K562 (cell line): ENCODE data around the gene RTL10. TPM values are rescaled to one million over a fixed set of nuclear protein-coding genes. Genes with fewer than 3 reads are reported as not detected.

Experiments
- BRD9 ChIP-seq: fragments of 450-650 bp; IDR thresholded peaks from 2 replicates; pipeline ENCODE4 v1.6.1; 2018; ENCODE audit warnings: low read depth; ENCODE audit not compliant: partially characterized antibody
- CHD2 ChIP-seq: IDR thresholded peaks from 2 replicates; pipeline ENCODE4 v1.6.1; 2011; ENCODE audit warnings: low read depth, low read length
- CXXC5 ChIP-seq: fragments of 250-450 bp; sonication (Bioruptor Pico); IDR thresholded peaks from 2 replicates; pipeline ENCODE4 v1.8.0; 2022; ENCODE audit warnings: inconsistent platforms, mild to moderate bottlenecking, moderate library complexity
- EZH2 ChIP-seq: IDR thresholded peaks from 2 replicates; pipeline ENCODE4 v1.6.1; 2012; ENCODE audit warnings: low read depth, mild to moderate bottlenecking, inconsistent platforms, low read length, borderline replicate concordance
- GABPB2 ChIP-seq: fragments of 250-450 bp; sonication (Bioruptor Pico); conservative IDR thresholded peaks from 2 replicates; pipeline ENCODE4 v1.5.1; 2021; ENCODE audit warnings: mild to moderate bottlenecking
- KDM2B ChIP-seq: fragments of 250-450 bp; sonication (Bioruptor Pico); IDR thresholded peaks from 2 replicates; pipeline ENCODE4 v1.8.0; 2021; ENCODE audit warnings: mild to moderate bottlenecking, moderate library complexity
- MECOM ChIP-seq: fragments of 250-450 bp; sonication (Bioruptor Pico); IDR thresholded peaks from 2 replicates; pipeline ENCODE4 v1.8.0; 2022; ENCODE audit warnings: inconsistent platforms
- NCOA1 ChIP-seq: fragments of 450-650 bp; IDR thresholded peaks from 2 replicates; pipeline ENCODE4 v1.6.1; 2016; ENCODE audit warnings: low read depth
- NFYB ChIP-seq: IDR thresholded peaks from 2 replicates; pipeline ENCODE4 v1.6.1; 2011; ENCODE audit warnings: mild to moderate bottlenecking, moderate library complexity; ENCODE audit not compliant: insufficient read length; ENCODE audit errors: extremely low read depth
- NUFIP1 ChIP-seq: fragments of 450-650 bp; IDR thresholded peaks from 2 replicates; pipeline ENCODE4 v1.6.1; 2018; ENCODE audit not compliant: partially characterized antibody
- PHF8 ChIP-seq: fragments of 200-600 bp; sonication (generic); IDR thresholded peaks from 2 replicates; pipeline ENCODE4 v1.6.1; 2012; ENCODE audit warnings: mixed run types, mild to moderate bottlenecking, inconsistent platforms, low read length, moderate library complexity, borderline replicate concordance
- RBFOX2 ChIP-seq: fragments of 200-400 bp; formaldehyde crosslinking; IDR thresholded peaks from 2 replicates; pipeline ENCODE4 v1.6.1; 2017; ENCODE audit warnings: low read depth, mild to moderate bottlenecking, low read length, moderate library complexity
- RBM17 ChIP-seq: fragments of 200-400 bp; formaldehyde crosslinking; IDR thresholded peaks from 2 replicates; pipeline ENCODE4 v1.6.1; 2017; ENCODE audit warnings: low read depth, mild to moderate bottlenecking, low read length, borderline replicate concordance
- TGIF2 ChIP-seq: sonication (generic); formaldehyde crosslinking; IDR thresholded peaks from 2 replicates; pipeline ENCODE4 v1.8.1; 2022; ENCODE audit warnings: mild to moderate bottlenecking, missing genetic modification reagents, moderate library complexity
- TRIM25 ChIP-seq: fragments of 450-650 bp; IDR thresholded peaks from 2 replicates; pipeline ENCODE4 v1.7.0; 2016; ENCODE audit warnings: borderline replicate concordance
- ZNF174 ChIP-seq: fragments of 250-450 bp; sonication (Bioruptor Pico); IDR thresholded peaks from 2 replicates; pipeline ENCODE4 v1.4.0; 2020; ENCODE audit warnings: mild to moderate bottlenecking
- ZNF184 ChIP-seq: sonication (generic); formaldehyde crosslinking; IDR thresholded peaks from 2 replicates; pipeline ENCODE4 v1.5.0; 2020; ENCODE audit warnings: missing genetic modification reagents
- ZNF263 ChIP-seq: sonication (generic); formaldehyde crosslinking; IDR thresholded peaks from 2 replicates; pipeline ENCODE4 v1.8.0; 2022; ENCODE audit warnings: mild to moderate bottlenecking, missing genetic modification reagents, borderline replicate concordance
- ZNF77 ChIP-seq: fragments of 250-450 bp; sonication (Bioruptor Pico); IDR thresholded peaks from 2 replicates; pipeline ENCODE4 v1.5.0; 2020
- ZNF785 ChIP-seq: fragments of 250-450 bp; sonication (Bioruptor Pico); IDR thresholded peaks from 2 replicates; pipeline ENCODE4 v1.4.0; 2020; ENCODE audit warnings: mild to moderate bottlenecking
- polyA plus RNA-seq, 8 experiments: library from polyadenylated mRNA; depleted of rRNA in 4 of 8; stranded (reverse) in 5 of 8; unstranded in 3 of 8; fragments of >200 nt; fragmentation: Nextera tagmentation in 2 of 8; fragmentation: Illumina TruSeq in 1 of 8; extraction: Ambion mirVana in 2 of 8; extraction: Trizol in 1 of 8; gene quantifications; 2 replicates each; pipeline versions ENCODE4 v1.2.1 to v1.2.3, GENCODE V29; 2011 to 2014; ENCODE audit warnings: inconsistent platforms in 1 of 8, missing spikeins in 1 of 8
- total RNA-seq, 7 experiments: library from RNA; depleted of rRNA in 6 of 7; stranded (reverse); fragments of >200 nt in 6 of 7; fragmentation: Illumina TruSeq in 2 of 7; extraction: Trizol in 2 of 7; gene quantifications; 2 replicates each; pipeline versions ENCODE4 v1.2.1 to v1.2.3, GENCODE V29; 2011 to 2021; ENCODE audit warnings: low replicate concordance in 1 of 7
- TF ChIP-seq, protein P1 (sequence below), 2 experiments: fragments of 450-650 bp; IDR thresholded peaks; 2 replicates each; pipeline ENCODE4 v1.6.1; 2016
- TF ChIP-seq, protein P2 (sequence below): fragments of 250-450 bp; sonication (Bioruptor Pico); IDR thresholded peaks from 2 replicates; pipeline ENCODE4 v1.5.0; 2021; ENCODE audit warnings: mild to moderate bottlenecking, moderate library complexity
- TF ChIP-seq, protein P3 (sequence below): IDR thresholded peaks from 2 replicates; pipeline ENCODE4 v1.6.1; 2012; ENCODE audit warnings: low read depth, low read length, improper control_type of control experiment, borderline replicate concordance

Gene RTL10
- total and polyA plus RNA-seq, 9 of the 15 experiments (the other 6 are each of a cell fraction or from before 2014, with no cell fraction given), result 19.8 to 75.5 (median 32.5) TPM

DNA sequence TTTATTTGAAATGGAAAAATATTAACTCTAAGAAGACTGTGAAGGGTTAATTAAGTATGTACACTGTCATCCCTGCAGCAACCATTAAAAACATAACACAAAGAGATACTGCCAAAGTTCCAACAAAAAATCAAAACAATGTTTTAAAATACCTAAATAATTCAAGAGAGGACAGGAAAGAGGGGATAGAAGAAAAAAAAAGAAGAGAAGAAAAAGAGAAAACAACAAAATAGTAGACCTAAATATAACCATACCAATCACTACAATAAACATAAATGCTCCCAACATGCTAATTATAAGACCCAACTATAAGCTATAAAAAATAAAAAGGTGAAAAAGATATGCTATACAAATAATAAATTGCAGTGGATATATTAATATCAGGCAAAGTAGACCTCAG lies 20.1 kb downstream of the RTL10 start (continued):
- TF ChIP-seq MECOM (CRISPR knock-in tag), result no peak
- TF ChIP-seq NUFIP1, result no peak
- TF ChIP-seq ZNF184 (CRISPR knock-in tag), result no peak
- TF ChIP-seq ZNF263 (CRISPR knock-in tag), result no peak
- no peak for TF ChIP-seq NCOA1
- TF ChIP-seq NFYB, result no peak
- TF ChIP-seq, protein P1, sequence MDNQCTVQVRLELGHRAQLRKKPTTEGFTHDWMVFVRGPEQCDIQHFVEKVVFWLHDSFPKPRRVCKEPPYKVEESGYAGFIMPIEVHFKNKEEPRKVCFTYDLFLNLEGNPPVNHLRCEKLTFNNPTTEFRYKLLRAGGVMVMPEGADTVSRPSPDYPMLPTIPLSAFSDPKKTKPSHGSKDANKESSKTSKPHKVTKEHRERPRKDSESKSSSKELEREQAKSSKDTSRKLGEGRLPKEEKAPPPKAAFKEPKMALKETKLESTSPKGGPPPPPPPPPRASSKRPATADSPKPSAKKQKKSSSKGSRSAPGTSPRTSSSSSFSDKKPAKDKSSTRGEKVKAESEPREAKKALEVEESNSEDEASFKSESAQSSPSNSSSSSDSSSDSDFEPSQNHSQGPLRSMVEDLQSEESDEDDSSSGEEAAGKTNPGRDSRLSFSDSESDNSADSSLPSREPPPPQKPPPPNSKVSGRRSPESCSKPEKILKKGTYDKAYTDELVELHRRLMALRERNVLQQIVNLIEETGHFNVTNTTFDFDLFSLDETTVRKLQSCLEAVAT (IDR thresholded peaks at IDR 0.05), result peak in 1 of 2 experiments; percentile 37; a peak in 1 of 4 replicates
- no peak for TF ChIP-seq BRD9
- TF ChIP-seq ZNF174, result no peak
- no peak for TF ChIP-seq EZH2
- TF ChIP-seq TRIM25, result peak; percentile 88; the same call in 1 of the 2 replicates
- no peak for TF ChIP-seq RBM17
- TF ChIP-seq TGIF2 (CRISPR knock-in tag), result no peak
- no peak for TF ChIP-seq ZNF785 (CRISPR knock-in tag)
- no peak for TF ChIP-seq PHF8
- no peak for TF ChIP-seq CXXC5
- TF ChIP-seq GABPB2 (CRISPR knock-in tag), result no peak
- no peak for TF ChIP-seq ZNF77
- TF ChIP-seq KDM2B, result no peak
- no peak for TF ChIP-seq CHD2
- TF ChIP-seq, protein P2, sequence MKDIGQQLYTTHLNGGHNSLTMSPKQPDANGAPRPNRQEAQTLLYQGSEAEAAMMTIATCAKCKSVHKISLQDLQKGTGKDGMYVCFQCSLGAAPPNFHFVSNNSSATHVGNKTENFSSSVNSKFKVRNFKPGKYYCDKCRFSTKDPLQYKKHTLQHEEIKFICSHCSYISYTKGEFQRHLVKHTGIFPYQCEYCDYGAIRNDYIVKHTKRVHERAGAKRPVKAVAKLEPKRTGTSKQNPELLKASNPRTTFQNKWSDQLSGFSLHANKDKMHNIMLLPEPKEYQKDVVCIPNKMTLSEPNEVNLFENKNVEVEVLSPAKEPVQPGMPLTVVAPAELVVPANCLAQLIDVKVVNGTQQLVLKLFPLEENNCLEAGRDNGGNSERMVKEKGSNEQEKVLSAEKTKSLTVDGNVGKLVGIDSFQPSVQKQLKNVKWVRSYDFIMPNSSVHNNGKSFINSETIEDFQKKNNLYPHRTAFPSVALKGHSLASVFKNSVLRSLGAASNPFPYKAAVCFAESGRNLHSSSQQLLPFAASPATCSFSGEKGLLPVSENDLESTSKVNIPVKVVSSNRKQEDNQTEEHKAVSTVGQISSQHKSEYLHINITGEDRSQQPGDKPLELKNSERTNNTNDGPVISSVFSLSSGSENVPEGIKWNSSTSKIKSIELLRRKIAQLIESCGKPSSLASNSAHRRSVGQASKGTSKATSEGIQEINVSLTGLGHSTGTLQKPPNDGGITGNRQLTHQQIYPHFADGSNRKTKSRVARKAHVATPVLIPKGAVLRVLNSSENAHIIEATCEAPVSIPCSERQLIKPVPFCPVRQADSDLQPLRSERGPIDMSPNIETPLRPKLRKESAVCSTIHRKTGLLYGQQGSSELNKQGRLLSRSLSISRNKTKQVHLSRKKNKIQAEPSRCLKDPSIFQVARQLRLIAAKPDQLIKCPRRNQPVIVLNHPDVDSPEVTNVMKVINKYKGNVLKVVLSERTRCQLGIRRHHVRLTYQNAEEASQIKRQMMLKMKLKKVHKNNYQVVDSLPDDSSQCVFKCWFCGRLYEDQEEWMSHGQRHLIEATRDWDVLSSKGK (CRISPR knock-in tag), result no peak
- TF ChIP-seq, protein P3, sequence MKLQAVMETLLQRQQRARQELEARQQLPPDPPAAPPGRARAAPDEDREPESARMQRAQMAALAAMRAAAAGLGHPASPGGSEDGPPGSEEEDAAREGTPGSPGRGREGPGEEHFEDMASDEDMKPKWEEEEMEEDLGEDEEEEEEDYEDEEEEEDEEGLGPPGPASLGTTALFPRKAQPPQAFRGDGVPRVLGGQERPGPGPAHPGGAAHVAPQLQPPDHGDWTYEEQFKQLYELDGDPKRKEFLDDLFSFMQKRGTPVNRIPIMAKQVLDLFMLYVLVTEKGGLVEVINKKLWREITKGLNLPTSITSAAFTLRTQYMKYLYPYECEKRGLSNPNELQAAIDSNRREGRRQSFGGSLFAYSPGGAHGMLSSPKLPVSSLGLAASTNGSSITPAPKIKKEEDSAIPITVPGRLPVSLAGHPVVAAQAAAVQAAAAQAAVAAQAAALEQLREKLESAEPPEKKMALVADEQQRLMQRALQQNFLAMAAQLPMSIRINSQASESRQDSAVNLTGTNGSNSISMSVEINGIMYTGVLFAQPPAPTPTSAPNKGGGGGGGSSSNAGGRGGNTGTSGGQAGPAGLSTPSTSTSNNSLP, result no peak
- TF ChIP-seq RBFOX2, result no peak
